HepG2 (cell line): ENCODE data around the gene GNAL. TPM values are rescaled to one million over a fixed set of nuclear protein-coding genes. Genes with fewer than 3 reads are reported as not detected.

Source experiments
- ATAC-seq: fragments of 200-7000 bp; cut with Tn5 transposase; 3 replicates; pipeline ENCODE4 v1.9.1; 2020; ENCODE audit warnings: mild to moderate bottlenecking, moderate library complexity
- BruUV-seq: library from RNA; stranded (reverse); fragments of 400-500 nt; replicated peaks from 2 replicates; lab custom pipeline; 2021; lab: Mats Ljungman, UMichigan
- CTCF ChIA-PET: fragments of 300-600 bp; formaldehyde crosslinking; extraction: SDS; loops from one replicate; lab custom pipeline; 2021; ENCODE audit warnings: low total read pairs, inconsistent platforms, low intra/inter-chr PET ratio; lab: Yijun Ruan, JAX
- POLR2A ChIA-PET: fragments of 350-600 bp; sonication (Branson Sonifier 250); formaldehyde crosslinking; loops from one replicate; lab custom pipeline; 2020; ENCODE audit warnings: antibody characterized with exemption, inconsistent platforms; lab: Yijun Ruan, JAX
- DNase-seq: peaks from one replicate; pipeline ENCODE4 v3.0.0-alpha.2; 2015; ENCODE audit warnings: low spot score
- FAIRE-seq: peaks from 3 replicates; lab custom pipeline; 2011; peaks lifted over from hg19 to GRCh38; lab: Jason Lieb, UNC
- H2AFZ ChIP-seq: one replicate; pipeline ENCODE4 v1.6.1; 2011; ENCODE audit warnings: low read length, inconsistent platforms
- H3K27ac ChIP-seq: fragments of 300-600 bp; 3 replicates; pipeline ENCODE4 v1.8.0; 2011; ENCODE audit warnings: mixed run types, mild to moderate bottlenecking, mixed read lengths, low read length, inconsistent platforms; ENCODE audit not compliant: insufficient read depth; ENCODE audit errors: extremely low read length
- H3K27me3 ChIP-seq, 2 experiments: fragments of 200-600 bp in 1 of 2; 2 replicates in 1 of 2; 3 replicates in 1 of 2; pipeline versions ENCODE4 v1.6.0 to v1.8.0; 2011; ENCODE audit warnings: low read length in 2 of 2, mild to moderate bottlenecking in 2 of 2, moderate library complexity in 2 of 2, inconsistent platforms in 1 of 2; ENCODE audit not compliant: insufficient read depth in 2 of 2, control insufficient read depth in 1 of 2
- H3K36me3 ChIP-seq, 2 experiments: fragments of 200-600 bp in 1 of 2; replicated peaks in 1 of 2; 2 replicates in 1 of 2; 3 replicates in 1 of 2; pipeline versions ENCODE4 v1.5.1 to v1.8.0; 2011; ENCODE audit warnings: low read length in 2 of 2, inconsistent platforms in 1 of 2; ENCODE audit not compliant: insufficient read depth in 2 of 2, control insufficient read depth in 1 of 2
- H3K4me1 ChIP-seq: 2 replicates; pipeline ENCODE4 v1.5.1; 2012; ENCODE audit warnings: low read length, inconsistent platforms; ENCODE audit not compliant: insufficient read depth
- H3K4me2 ChIP-seq: 2 replicates; pipeline ENCODE4 v1.6.0; 2011; ENCODE audit warnings: low read depth, low read length, inconsistent platforms
- H3K4me3 ChIP-seq, 3 experiments: fragments of 200-600 bp in 1 of 3; sonication (generic), shearing (Covaris generic) in 1 of 3; replicated peaks in 1 of 3; 2 replicates each; pipeline ENCODE4 v1.5.1; 2011 to 2016; ENCODE audit warnings: low read length in 3 of 3, inconsistent platforms in 2 of 3, low read depth in 2 of 3, mild to moderate bottlenecking in 2 of 3, control low read depth in 1 of 3, mixed read lengths in 1 of 3; ENCODE audit not compliant: insufficient read depth in 1 of 3
- H3K79me2 ChIP-seq: one replicate; pipeline ENCODE4 v1.6.1; 2011; ENCODE audit warnings: low read length, inconsistent platforms; ENCODE audit not compliant: insufficient read depth
- H3K9ac ChIP-seq: 2 replicates; pipeline ENCODE4 v1.6.0; 2011; ENCODE audit warnings: mild to moderate bottlenecking, low read depth, low read length, inconsistent platforms; ENCODE audit not compliant: insufficient read depth
- H3K9me3 ChIP-seq: 2 replicates; pipeline ENCODE4 v1.5.1; 2012; ENCODE audit warnings: mild to moderate bottlenecking, low read length
- H4K20me1 ChIP-seq: 2 replicates; pipeline ENCODE4 v1.6.0; 2011; ENCODE audit warnings: inconsistent platforms, mild to moderate bottlenecking, low read length, moderate library complexity; ENCODE audit not compliant: insufficient read depth
- CC2D1A ChIP-seq: sonication (generic); formaldehyde crosslinking; IDR thresholded peaks from 2 replicates; pipeline ENCODE4 v1.8.1; 2023; ENCODE audit warnings: mild to moderate bottlenecking, missing genetic modification reagents
- ERF ChIP-seq: IDR thresholded peaks from 2 replicates; pipeline ENCODE4 v1.6.1; 2018; ENCODE audit warnings: missing biosample characterization, missing genetic modification reagents
- NR2F6 ChIP-seq, 2 experiments: IDR thresholded peaks; 2 replicates each; pipeline ENCODE4 v1.6.1; 2016; ENCODE audit warnings: antibody characterized with exemption in 1 of 2, mild to moderate bottlenecking in 1 of 2
- SUZ12 ChIP-seq: fragments of 150-350 bp; IDR thresholded peaks from 2 replicates; pipeline ENCODE4 v1.6.1; 2014; ENCODE audit warnings: low read depth, low read length
- ZBTB38 ChIP-seq: sonication (generic); formaldehyde crosslinking; IDR thresholded peaks from 2 replicates; pipeline ENCODE4 v1.5.1; 2020; ENCODE audit warnings: mild to moderate bottlenecking, missing genetic modification reagents
- ZNF121 ChIP-seq: sonication (generic); formaldehyde crosslinking; IDR thresholded peaks from 2 replicates; pipeline ENCODE4 v1.5.0; 2020; ENCODE audit warnings: mild to moderate bottlenecking, missing genetic modification reagents
- ZNF614 ChIP-seq: IDR thresholded peaks from 2 replicates; pipeline ENCODE4 v1.6.1; 2018; ENCODE audit warnings: missing biosample characterization, missing genetic modification reagents, inconsistent platforms, borderline replicate concordance
- ZNF713 ChIP-seq: sonication (generic); formaldehyde crosslinking; IDR thresholded peaks from 2 replicates; pipeline ENCODE4 v1.4.0; 2020; ENCODE audit warnings: mild to moderate bottlenecking, missing genetic modification reagents
- ZNF770 ChIP-seq: sonication (generic); formaldehyde crosslinking; IDR thresholded peaks from 2 replicates; pipeline ENCODE4 v1.5.0; 2020; ENCODE audit warnings: mild to moderate bottlenecking, missing genetic modification reagents
- WGBS: methylation state at CpG from one replicate; pipeline ENCODE4 v1.1.6; 2017; ENCODE audit warnings: low lambda C conversion rate; 5-methylcytosine and 5-hydroxymethylcytosine counted together
- in situ Hi-C: cut with HindIII; loops from 2 replicates; pipeline ENCODE4 v1.10.0; 2017; ENCODE audit warnings: low pct_unique_long_range_greater_than_20kb; ENCODE audit not compliant: extremely low pct_ligation_motif_present
- intact Hi-C: fragments of 100-400 bp; cut with micrococcal nuclease; formaldehyde crosslinking; loops from one replicate; pipeline ENCODE4 v1.10.0; 2022; ENCODE audit not compliant: unreplicated experiment
- polyA plus RNA-seq, 8 experiments: library from polyadenylated mRNA; depleted of rRNA in 3 of 8; stranded (reverse) in 7 of 8; unstranded in 1 of 8; fragments of >200 nt; fragmentation: Illumina TruSeq in 4 of 8; extraction: Trizol in 4 of 8; gene quantifications; 2 replicates each; pipeline versions ENCODE4 v1.2.1 to v1.2.3, GENCODE V29; 2011 to 2016; ENCODE audit warnings: low read depth in 4 of 8, missing spikeins in 1 of 8, mixed read lengths in 1 of 8; ENCODE audit not compliant: insufficient read depth in 1 of 8
- total RNA-seq, 5 experiments: library from RNA; depleted of rRNA; stranded (reverse); fragments of >200 nt; fragmentation: Illumina TruSeq; extraction: Trizol; gene quantifications; 2 replicates each; pipeline ENCODE4 v1.2.3, GENCODE V29; 2016; ENCODE audit warnings: low read depth in 1 of 5
- TF ChIP-seq, protein P1 (sequence below): sonication (generic); formaldehyde crosslinking; IDR thresholded peaks from 2 replicates; pipeline ENCODE4 v1.4.0; 2020; ENCODE audit warnings: missing genetic modification reagents

Gene GNAL
- total and polyA plus RNA-seq, 2 of the 13 experiments (the other 11 are each of a cell fraction or from before 2014, with no cell fraction given): 0.87 to 1.4 TPM

GRCh38 chr18:11891737-11892136 lies 202.7 kb downstream of the GNAL start:
- Histone ChIP-seq H3K4me2 (no peak overlapping the region), H3K27ac (no peak overlapping the region), H3K36me3 (no peaks in the 10 kb centered on the region; a peak in 2 of 5 replicates), H3K4me1 (peaks cover 24% of the 10 kb centered on the region), H2AFZ (no peak overlapping the region), H3K9ac (no peak overlapping the region), H3K4me3 (no peak overlapping the region), H3K9me3 (no peaks in the 10 kb centered on the region), H3K79me2 (no peaks in the 10 kb centered on the region), H3K27me3 (no peaks in the 10 kb centered on the region), H4K20me1 (no peaks in the 10 kb centered on the region)
- no peak for FAIRE-seq
- intact Hi-C loops: no loop called here
- TF ChIP-seq NR2F6 (IDR thresholded peaks at IDR 0.05) (no peak), NR2F6 (CRISPR knock-in tag; IDR thresholded peaks at IDR 0.05) (0 out of 2 replicates have a peak, but pooled peaks have one; percentile 32), ZNF713 (CRISPR knock-in tag) (no peak), ZBTB38 (0 out of 2 replicates have a peak, but pooled peaks have one; percentile 21), ERF (CRISPR knock-in tag) (no peak), SUZ12 (no peak), CC2D1A (CRISPR knock-in tag) (no peak), ZNF770 (peak; percentile 78), ZNF121 (CRISPR knock-in tag) (0 out of 2 replicates have a peak, but pooled peaks have one; percentile 28), ZNF614 (no peak)
- TF ChIP-seq, protein P1, sequence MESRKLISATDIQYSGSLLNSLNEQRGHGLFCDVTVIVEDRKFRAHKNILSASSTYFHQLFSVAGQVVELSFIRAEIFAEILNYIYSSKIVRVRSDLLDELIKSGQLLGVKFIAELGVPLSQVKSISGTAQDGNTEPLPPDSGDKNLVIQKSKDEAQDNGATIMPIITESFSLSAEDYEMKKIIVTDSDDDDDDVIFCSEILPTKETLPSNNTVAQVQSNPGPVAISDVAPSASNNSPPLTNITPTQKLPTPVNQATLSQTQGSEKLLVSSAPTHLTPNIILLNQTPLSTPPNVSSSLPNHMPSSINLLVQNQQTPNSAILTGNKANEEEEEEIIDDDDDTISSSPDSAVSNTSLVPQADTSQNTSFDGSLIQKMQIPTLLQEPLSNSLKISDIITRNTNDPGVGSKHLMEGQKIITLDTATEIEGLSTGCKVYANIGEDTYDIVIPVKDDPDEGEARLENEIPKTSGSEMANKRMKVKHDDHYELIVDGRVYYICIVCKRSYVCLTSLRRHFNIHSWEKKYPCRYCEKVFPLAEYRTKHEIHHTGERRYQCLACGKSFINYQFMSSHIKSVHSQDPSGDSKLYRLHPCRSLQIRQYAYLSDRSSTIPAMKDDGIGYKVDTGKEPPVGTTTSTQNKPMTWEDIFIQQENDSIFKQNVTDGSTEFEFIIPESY: peak; percentile 67
- POLR2A ChIA-PET: no interaction called here
- CTCF ChIA-PET: no interaction called here
- 91% methylated on average over 9 of the region's 9 CpGs for WGBS
- in situ Hi-C loops: no loop called here
- DNase-seq: no peak
- BruUV-seq: no TSS peak
- ATAC-seq: no peak
